ENCODE measurements around the gene DDX43. TPM values are rescaled to one million over a fixed set of nuclear protein-coding genes. Genes with fewer than 3 reads are reported as not detected.

DDX43 gene
- total RNA-seq, 1 experiment from 2014 or later: 0.33 TPM

DNA sequence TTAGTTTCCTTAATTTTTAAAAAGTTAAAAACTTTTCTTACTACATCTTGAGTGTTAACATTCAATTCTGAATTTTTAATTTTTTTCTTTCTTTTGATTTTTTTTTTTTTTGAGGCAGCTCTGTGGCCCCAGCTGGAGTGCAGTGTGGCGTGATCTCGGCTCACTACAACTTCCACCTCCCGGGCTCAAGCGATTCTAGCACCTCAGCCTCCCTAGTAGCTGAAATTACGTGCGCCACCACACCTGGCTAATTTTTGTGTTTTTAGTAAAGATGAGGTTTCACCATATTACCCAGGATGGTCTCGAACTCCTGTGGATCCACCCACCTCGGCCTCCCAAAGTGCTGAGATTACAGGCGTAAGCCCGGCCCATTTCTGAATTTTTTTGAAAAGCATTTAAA, 1.2 kb downstream of the DDX43 start:
- no CpG with 5 or more reads among the region's 10 CpGs for WGBS (ENCODE audit: extremely low coverage, insufficient read length, low lambda C conversion rate)
- Histone ChIP-seq H3K23me2 (ENCODE audit: insufficient read length, low read depth, low read length, poor library complexity, severe bottlenecking) (no peaks in the 10 kb centered on the region), H3K4me1 (ENCODE audit: insufficient read depth, low read length) (no peaks in the 10 kb centered on the region)

More for the DNA sequence above, 1.2 kb downstream of the DDX43 start:
- peaks cover 3% of the 10 kb centered on the region for H3K27me3 Mint-ChIP-seq (ENCODE audit: low read depth)
- H3K4me3 Mint-ChIP-seq: no peak overlapping the region
- Histone ChIP-seq H2AFZ (ENCODE audit: low read length) (no peak overlapping the region), H3K23ac (ENCODE audit: insufficient read length, low read depth, low read length) (no peak overlapping the region), H2BK12ac (ENCODE audit: insufficient read length, low read depth, low read length) (no peak overlapping the region), H3K27me3 (ENCODE audit: insufficient read depth, low read length) (no peaks in the 10 kb centered on the region), H3K14ac (ENCODE audit: insufficient read depth, low read length) (no peak overlapping the region), H3K79me1 (ENCODE audit: insufficient read depth, low read depth, low read length, poor library complexity, severe bottlenecking) (no peaks in the 10 kb centered on the region), H4K8ac (replicated peaks; ENCODE audit: insufficient read length, low read depth, low read length) (no peak overlapping the region), H3K4me2 (ENCODE audit: insufficient read depth, insufficient read length, low read length) (no peak overlapping the region), H3K9ac (ENCODE audit: extremely low read depth, insufficient read length, low read length) (no peak overlapping the region), H3K56ac (ENCODE audit: insufficient read length, low read depth, low read length) (no peak overlapping the region), H2BK5ac (ENCODE audit: insufficient read length, low read length) (no peak overlapping the region), H3K18ac (ENCODE audit: insufficient read length, low read depth, low read length) (no peak overlapping the region), H3K9me3 (ENCODE audit: control insufficient read depth, low read depth, low read length) (no peaks in the 10 kb centered on the region), H3T11ph (ENCODE audit: low read length) (no peak overlapping the region), H2BK120ac (ENCODE audit: low read depth, low read length, poor library complexity, severe bottlenecking) (no peak overlapping the region), H2BK20ac (ENCODE audit: low read depth, low read length, poor library complexity, severe bottlenecking) (no peak overlapping the region), H4K91ac (ENCODE audit: insufficient read length, low read depth, low read length) (no peak overlapping the region), H3K4ac (ENCODE audit: low read depth, low read length) (no peak overlapping the region), H2BK15ac (ENCODE audit: low read depth, low read length) (no peak overlapping the region), H4K5ac (ENCODE audit: insufficient read length, low read depth, low read length) (no peak overlapping the region), H3K79me2 (ENCODE audit: insufficient read depth, low read length) (no peaks in the 10 kb centered on the region), H3K27ac (ENCODE audit: insufficient read length, low read depth, low read length) (no peak overlapping the region), H2AK5ac (ENCODE audit: insufficient read length, low read length) (no peak overlapping the region), H4K20me1 (ENCODE audit: control insufficient read depth, insufficient read depth, insufficient read length) (no peaks in the 10 kb centered on the region)
- DNase-seq: no peak
- H3K4me1 Mint-ChIP-seq: peaks cover 0 to 4% of the 10 kb centered on the region in 2 experiments; a peak in 2 of 4 replicates
- no peaks in the 10 kb centered on the region; a peak in 2 of 7 replicates for H3K36me3 Mint-ChIP-seq (ENCODE audit: insufficient read depth in 1 of 3, low read depth in 3 of 3)
- TF ChIP-seq, protein P1, sequence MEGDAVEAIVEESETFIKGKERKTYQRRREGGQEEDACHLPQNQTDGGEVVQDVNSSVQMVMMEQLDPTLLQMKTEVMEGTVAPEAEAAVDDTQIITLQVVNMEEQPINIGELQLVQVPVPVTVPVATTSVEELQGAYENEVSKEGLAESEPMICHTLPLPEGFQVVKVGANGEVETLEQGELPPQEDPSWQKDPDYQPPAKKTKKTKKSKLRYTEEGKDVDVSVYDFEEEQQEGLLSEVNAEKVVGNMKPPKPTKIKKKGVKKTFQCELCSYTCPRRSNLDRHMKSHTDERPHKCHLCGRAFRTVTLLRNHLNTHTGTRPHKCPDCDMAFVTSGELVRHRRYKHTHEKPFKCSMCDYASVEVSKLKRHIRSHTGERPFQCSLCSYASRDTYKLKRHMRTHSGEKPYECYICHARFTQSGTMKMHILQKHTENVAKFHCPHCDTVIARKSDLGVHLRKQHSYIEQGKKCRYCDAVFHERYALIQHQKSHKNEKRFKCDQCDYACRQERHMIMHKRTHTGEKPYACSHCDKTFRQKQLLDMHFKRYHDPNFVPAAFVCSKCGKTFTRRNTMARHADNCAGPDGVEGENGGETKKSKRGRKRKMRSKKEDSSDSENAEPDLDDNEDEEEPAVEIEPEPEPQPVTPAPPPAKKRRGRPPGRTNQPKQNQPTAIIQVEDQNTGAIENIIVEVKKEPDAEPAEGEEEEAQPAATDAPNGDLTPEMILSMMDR (conservative IDR thresholded peaks at IDR 0.05): no peak
- H3K27ac Mint-ChIP-seq: no peak overlapping the region
- peaks cover 3% of the 10 kb centered on the region in 2 experiments; a peak in 4 of 5 replicates for H3K9me3 Mint-ChIP-seq

Measured in H9 (cell line).